HEK293 (cell line): ENCODE measurements around the gene ST8SIA4.

Source experiments
- GLI4 ChIP-seq: fragments of 450-650 bp; formaldehyde crosslinking; IDR thresholded peaks from 2 replicates; pipeline ENCODE4 v1.5.1; 2016; ENCODE audit warnings: missing biosample characterization, missing genetic modification characterization
- GLIS1 ChIP-seq: fragments of 450-650 bp; formaldehyde crosslinking; IDR thresholded peaks from 2 replicates; pipeline ENCODE4 v1.5.1; 2016; ENCODE audit warnings: missing biosample characterization, missing genetic modification characterization
- KLF8 ChIP-seq: fragments of 450-650 bp; formaldehyde crosslinking; IDR thresholded peaks from 2 replicates; pipeline ENCODE4 v1.5.1; 2016; ENCODE audit warnings: missing biosample characterization, missing genetic modification characterization
- KLF9 ChIP-seq: fragments of 450-650 bp; formaldehyde crosslinking; IDR thresholded peaks from 2 replicates; pipeline ENCODE4 v1.5.1; 2016; ENCODE audit warnings: missing biosample characterization, missing genetic modification characterization, low read depth
- MYNN ChIP-seq: fragments of 450-650 bp; formaldehyde crosslinking; IDR thresholded peaks from 2 replicates; pipeline ENCODE4 v1.5.1; 2016; ENCODE audit warnings: missing biosample characterization, missing genetic modification characterization, borderline replicate concordance
- SCRT1 ChIP-seq: fragments of 450-650 bp; formaldehyde crosslinking; IDR thresholded peaks from 2 replicates; pipeline ENCODE4 v1.5.1; 2016; ENCODE audit warnings: missing biosample characterization, missing genetic modification characterization, borderline replicate concordance
- SETDB1 ChIP-seq: IDR thresholded peaks from one replicate; pipeline ENCODE4 v1.6.1; 2017; ENCODE audit warnings: mild to moderate bottlenecking, low read length, moderate library complexity, mixed read lengths; ENCODE audit not compliant: insufficient read length
- ZBTB20 ChIP-seq: fragments of 450-650 bp; formaldehyde crosslinking; IDR thresholded peaks from 2 replicates; pipeline ENCODE4 v1.5.1; 2016; ENCODE audit warnings: missing biosample characterization, missing genetic modification characterization
- ZNF140 ChIP-seq: fragments of 450-650 bp; formaldehyde crosslinking; IDR thresholded peaks from 2 replicates; pipeline ENCODE4 v1.5.1; 2016; ENCODE audit warnings: missing biosample characterization, missing genetic modification characterization
- ZNF354C ChIP-seq: fragments of 450-650 bp; formaldehyde crosslinking; IDR thresholded peaks from 2 replicates; pipeline ENCODE4 v1.5.1; 2016; ENCODE audit warnings: missing biosample characterization, missing genetic modification characterization, low read depth, borderline replicate concordance
- ZNF394 ChIP-seq: fragments of 450-650 bp; formaldehyde crosslinking; IDR thresholded peaks from 2 replicates; pipeline ENCODE4 v1.5.1; 2016; ENCODE audit warnings: missing biosample characterization, missing genetic modification characterization, mild to moderate bottlenecking, moderate library complexity, borderline replicate concordance
- ZNF423 ChIP-seq: fragments of 450-650 bp; formaldehyde crosslinking; IDR thresholded peaks from 2 replicates; pipeline ENCODE4 v1.5.1; 2016; ENCODE audit warnings: missing biosample characterization, missing genetic modification characterization
- ZNF433 ChIP-seq: fragments of 450-650 bp; formaldehyde crosslinking; IDR thresholded peaks from 2 replicates; pipeline ENCODE4 v1.5.1; 2016; ENCODE audit warnings: missing biosample characterization, missing genetic modification characterization, low read depth
- ZNF48 ChIP-seq: fragments of 450-650 bp; formaldehyde crosslinking; IDR thresholded peaks from 2 replicates; pipeline ENCODE4 v1.5.1; 2016; ENCODE audit warnings: missing biosample characterization, missing genetic modification characterization
- ZNF521 ChIP-seq: fragments of 450-650 bp; formaldehyde crosslinking; IDR thresholded peaks from 2 replicates; pipeline ENCODE4 v1.5.1; 2017; ENCODE audit warnings: missing biosample characterization, mild to moderate bottlenecking, missing genetic modification characterization
- ZNF560 ChIP-seq: fragments of 450-650 bp; formaldehyde crosslinking; IDR thresholded peaks from 2 replicates; pipeline ENCODE4 v1.5.1; 2017; ENCODE audit warnings: missing biosample characterization, missing genetic modification characterization, borderline replicate concordance
- ZNF596 ChIP-seq: fragments of 450-650 bp; IDR thresholded peaks from 2 replicates; pipeline ENCODE4 v1.5.0; 2018; ENCODE audit warnings: missing biosample characterization, mild to moderate bottlenecking, missing genetic modification characterization, moderate library complexity
- ZNF654 ChIP-seq: fragments of 450-650 bp; formaldehyde crosslinking; IDR thresholded peaks from 2 replicates; pipeline ENCODE4 v1.5.1; 2016; ENCODE audit warnings: low read depth, missing biosample characterization, missing genetic modification characterization
- ZNF785 ChIP-seq: fragments of 450-650 bp; formaldehyde crosslinking; IDR thresholded peaks from 2 replicates; pipeline ENCODE4 v1.5.1; 2016; ENCODE audit warnings: missing biosample characterization, missing genetic modification characterization
- TF ChIP-seq, protein P1 (sequence below): fragments of 450-650 bp; formaldehyde crosslinking; IDR thresholded peaks from 2 replicates; pipeline ENCODE4 v1.5.1; 2017; ENCODE audit warnings: missing biosample characterization, missing genetic modification characterization
- TF ChIP-seq, protein P2 (sequence below): fragments of 450-650 bp; formaldehyde crosslinking; IDR thresholded peaks from 2 replicates; pipeline ENCODE4 v1.5.1; 2016; ENCODE audit warnings: missing biosample characterization, missing genetic modification characterization, borderline replicate concordance
- TF ChIP-seq, protein P3 (sequence below): fragments of 450-650 bp; formaldehyde crosslinking; conservative IDR thresholded peaks from 2 replicates; pipeline ENCODE4 v1.5.1; 2016; ENCODE audit warnings: low read depth, missing biosample characterization, missing genetic modification characterization
- TF ChIP-seq, protein P4 (sequence below): fragments of 450-650 bp; formaldehyde crosslinking; IDR thresholded peaks from 2 replicates; pipeline ENCODE4 v1.5.1; 2017; ENCODE audit warnings: missing biosample characterization, missing genetic modification characterization

The ST8SIA4 gene

DNA sequence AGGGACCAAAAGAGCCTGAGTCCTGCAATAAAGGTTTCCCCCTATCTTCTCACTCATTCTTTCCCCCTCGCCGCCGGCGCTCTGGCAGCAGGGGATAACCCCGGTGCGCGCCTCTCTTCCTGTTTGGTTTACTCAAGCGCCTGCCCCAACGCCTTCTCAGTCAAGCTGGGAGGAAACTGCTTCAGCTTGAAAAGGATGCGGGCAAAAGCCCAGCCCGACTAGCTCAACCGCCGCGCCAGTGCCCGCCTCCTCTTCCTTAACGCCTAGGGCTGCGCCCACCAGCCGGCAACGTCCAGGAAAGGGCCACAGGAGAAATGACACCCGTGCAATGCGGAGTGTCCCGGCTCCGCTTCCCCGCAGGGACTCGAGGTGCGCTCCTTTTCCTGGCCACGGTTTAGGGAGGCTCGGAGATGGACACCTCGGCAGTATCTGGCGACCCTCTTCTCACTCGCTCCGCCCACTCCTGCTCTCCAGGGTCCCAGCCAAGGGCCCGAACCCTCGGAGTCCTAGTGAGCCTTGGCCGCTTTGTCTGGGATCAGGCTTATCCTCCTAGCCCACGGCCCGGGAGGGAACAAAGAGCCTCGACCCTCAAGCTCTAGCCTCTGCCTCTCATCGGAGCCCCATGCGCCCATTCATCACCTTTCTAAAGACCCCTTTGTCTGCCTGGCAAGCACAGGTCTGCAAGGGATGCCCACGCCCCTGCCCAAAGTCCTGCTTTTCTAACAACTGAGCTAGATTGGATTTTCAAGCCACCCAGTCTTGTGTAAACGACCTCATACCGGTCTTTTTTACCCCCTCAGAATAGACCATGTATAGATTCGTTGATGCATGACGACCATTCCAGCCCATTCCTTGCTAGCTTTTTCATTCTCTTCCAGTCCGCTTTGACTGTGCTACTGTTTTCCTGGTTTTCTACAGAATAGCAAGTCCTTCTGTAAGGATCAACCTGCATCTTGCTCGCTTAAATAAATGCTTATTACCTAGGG, 2.0 kb downstream of the ST8SIA4 start (continued):
- TF ChIP-seq ZNF596 (tag by site-specific recombination) (no peak), MYNN (tag by site-specific recombination) (no peak), GLI4 (tag by site-specific recombination) (no peak), KLF8 (no peak), ZNF433 (tag by site-specific recombination) (no peak), ZNF140 (tag by site-specific recombination) (no peak), ZNF785 (tag by site-specific recombination) (no peak), ZNF654 (no peak), ZNF48 (tag by site-specific recombination) (no peak), ZNF423 (no peak), KLF9 (no peak), SETDB1 (no peak), ZNF354C (no peak), ZNF560 (tag by site-specific recombination) (no peak), SCRT1 (tag by site-specific recombination) (no peak), ZNF394 (tag by site-specific recombination) (no peak), ZBTB20 (tag by site-specific recombination) (no peak), ZNF521 (tag by site-specific recombination) (no peak), GLIS1 (tag by site-specific recombination) (no peak)
- TF ChIP-seq, protein P1, sequence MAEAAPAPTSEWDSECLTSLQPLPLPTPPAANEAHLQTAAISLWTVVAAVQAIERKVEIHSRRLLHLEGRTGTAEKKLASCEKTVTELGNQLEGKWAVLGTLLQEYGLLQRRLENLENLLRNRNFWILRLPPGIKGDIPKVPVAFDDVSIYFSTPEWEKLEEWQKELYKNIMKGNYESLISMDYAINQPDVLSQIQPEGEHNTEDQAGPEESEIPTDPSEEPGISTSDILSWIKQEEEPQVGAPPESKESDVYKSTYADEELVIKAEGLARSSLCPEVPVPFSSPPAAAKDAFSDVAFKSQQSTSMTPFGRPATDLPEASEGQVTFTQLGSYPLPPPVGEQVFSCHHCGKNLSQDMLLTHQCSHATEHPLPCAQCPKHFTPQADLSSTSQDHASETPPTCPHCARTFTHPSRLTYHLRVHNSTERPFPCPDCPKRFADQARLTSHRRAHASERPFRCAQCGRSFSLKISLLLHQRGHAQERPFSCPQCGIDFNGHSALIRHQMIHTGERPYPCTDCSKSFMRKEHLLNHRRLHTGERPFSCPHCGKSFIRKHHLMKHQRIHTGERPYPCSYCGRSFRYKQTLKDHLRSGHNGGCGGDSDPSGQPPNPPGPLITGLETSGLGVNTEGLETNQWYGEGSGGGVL (tag by site-specific recombination), result peak; percentile 87
- TF ChIP-seq, protein P2, sequence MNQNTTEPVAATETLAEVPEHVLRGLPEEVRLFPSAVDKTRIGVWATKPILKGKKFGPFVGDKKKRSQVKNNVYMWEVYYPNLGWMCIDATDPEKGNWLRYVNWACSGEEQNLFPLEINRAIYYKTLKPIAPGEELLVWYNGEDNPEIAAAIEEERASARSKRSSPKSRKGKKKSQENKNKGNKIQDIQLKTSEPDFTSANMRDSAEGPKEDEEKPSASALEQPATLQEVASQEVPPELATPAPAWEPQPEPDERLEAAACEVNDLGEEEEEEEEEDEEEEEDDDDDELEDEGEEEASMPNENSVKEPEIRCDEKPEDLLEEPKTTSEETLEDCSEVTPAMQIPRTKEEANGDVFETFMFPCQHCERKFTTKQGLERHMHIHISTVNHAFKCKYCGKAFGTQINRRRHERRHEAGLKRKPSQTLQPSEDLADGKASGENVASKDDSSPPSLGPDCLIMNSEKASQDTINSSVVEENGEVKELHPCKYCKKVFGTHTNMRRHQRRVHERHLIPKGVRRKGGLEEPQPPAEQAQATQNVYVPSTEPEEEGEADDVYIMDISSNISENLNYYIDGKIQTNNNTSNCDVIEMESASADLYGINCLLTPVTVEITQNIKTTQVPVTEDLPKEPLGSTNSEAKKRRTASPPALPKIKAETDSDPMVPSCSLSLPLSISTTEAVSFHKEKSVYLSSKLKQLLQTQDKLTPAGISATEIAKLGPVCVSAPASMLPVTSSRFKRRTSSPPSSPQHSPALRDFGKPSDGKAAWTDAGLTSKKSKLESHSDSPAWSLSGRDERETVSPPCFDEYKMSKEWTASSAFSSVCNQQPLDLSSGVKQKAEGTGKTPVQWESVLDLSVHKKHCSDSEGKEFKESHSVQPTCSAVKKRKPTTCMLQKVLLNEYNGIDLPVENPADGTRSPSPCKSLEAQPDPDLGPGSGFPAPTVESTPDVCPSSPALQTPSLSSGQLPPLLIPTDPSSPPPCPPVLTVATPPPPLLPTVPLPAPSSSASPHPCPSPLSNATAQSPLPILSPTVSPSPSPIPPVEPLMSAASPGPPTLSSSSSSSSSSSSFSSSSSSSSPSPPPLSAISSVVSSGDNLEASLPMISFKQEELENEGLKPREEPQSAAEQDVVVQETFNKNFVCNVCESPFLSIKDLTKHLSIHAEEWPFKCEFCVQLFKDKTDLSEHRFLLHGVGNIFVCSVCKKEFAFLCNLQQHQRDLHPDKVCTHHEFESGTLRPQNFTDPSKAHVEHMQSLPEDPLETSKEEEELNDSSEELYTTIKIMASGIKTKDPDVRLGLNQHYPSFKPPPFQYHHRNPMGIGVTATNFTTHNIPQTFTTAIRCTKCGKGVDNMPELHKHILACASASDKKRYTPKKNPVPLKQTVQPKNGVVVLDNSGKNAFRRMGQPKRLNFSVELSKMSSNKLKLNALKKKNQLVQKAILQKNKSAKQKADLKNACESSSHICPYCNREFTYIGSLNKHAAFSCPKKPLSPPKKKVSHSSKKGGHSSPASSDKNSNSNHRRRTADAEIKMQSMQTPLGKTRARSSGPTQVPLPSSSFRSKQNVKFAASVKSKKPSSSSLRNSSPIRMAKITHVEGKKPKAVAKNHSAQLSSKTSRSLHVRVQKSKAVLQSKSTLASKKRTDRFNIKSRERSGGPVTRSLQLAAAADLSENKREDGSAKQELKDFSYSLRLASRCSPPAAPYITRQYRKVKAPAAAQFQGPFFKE (tag by site-specific recombination), result no peak
- TF ChIP-seq, protein P3, sequence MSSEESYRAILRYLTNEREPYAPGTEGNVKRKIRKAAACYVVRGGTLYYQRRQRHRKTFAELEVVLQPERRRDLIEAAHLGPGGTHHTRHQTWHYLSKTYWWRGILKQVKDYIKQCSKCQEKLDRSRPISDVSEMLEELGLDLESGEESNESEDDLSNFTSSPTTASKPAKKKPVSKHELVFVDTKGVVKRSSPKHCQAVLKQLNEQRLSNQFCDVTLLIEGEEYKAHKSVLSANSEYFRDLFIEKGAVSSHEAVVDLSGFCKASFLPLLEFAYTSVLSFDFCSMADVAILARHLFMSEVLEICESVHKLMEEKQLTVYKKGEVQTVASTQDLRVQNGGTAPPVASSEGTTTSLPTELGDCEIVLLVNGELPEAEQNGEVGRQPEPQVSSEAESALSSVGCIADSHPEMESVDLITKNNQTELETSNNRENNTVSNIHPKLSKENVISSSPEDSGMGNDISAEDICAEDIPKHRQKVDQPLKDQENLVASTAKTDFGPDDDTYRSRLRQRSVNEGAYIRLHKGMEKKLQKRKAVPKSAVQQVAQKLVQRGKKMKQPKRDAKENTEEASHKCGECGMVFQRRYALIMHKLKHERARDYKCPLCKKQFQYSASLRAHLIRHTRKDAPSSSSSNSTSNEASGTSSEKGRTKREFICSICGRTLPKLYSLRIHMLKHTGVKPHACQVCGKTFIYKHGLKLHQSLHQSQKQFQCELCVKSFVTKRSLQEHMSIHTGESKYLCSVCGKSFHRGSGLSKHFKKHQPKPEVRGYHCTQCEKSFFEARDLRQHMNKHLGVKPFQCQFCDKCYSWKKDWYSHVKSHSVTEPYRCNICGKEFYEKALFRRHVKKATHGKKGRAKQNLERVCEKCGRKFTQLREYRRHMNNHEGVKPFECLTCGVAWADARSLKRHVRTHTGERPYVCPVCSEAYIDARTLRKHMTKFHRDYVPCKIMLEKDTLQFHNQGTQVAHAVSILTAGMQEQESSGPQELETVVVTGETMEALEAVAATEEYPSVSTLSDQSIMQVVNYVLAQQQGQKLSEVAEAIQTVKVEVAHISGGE (tag by site-specific recombination), result peak; percentile 90
- TF ChIP-seq, protein P4, sequence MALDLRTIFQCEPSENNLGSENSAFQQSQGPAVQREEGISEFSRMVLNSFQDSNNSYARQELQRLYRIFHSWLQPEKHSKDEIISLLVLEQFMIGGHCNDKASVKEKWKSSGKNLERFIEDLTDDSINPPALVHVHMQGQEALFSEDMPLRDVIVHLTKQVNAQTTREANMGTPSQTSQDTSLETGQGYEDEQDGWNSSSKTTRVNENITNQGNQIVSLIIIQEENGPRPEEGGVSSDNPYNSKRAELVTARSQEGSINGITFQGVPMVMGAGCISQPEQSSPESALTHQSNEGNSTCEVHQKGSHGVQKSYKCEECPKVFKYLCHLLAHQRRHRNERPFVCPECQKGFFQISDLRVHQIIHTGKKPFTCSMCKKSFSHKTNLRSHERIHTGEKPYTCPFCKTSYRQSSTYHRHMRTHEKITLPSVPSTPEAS, result no peak
